Measurements from ENCODE around the gene ZSCAN12. TPM values are rescaled to one million over a fixed set of nuclear protein-coding genes. Genes with fewer than 3 reads are reported as not detected.
A peak's percentile ranks its signal among the peaks of the same experiment; 100 is the strongest.

ZSCAN12 gene
- total RNA-seq (2014; rRNA removed; shearing (Covaris generic)) = 5.7 and 7.3 TPM in 2 replicates
- 1.9 and 2.0 TPM in 2 replicates for polyA plus RNA-seq (2016; fragmentation: Nextera tagmentation; extraction: Ambion mirVana)
- long read RNA-seq, partial matches to known transcripts = 6 of 8 reads
- long read RNA-seq, other reads (novel, unspliced or antisense) = 2 of 8 reads

GRCh38 chr6:28399350-28400121 is at the start of gene ZSCAN12:
Gene ZSCAN12, minus strand, starts transcription at chr6:28399747. Its CDS starts 1,342 bp downstream, at chr6:28398405.
- H3K27ac ChIP-seq (ENCODE audit: low read depth) = peak within 1 kb of the TSS; percentile 61
- H3K79me2 ChIP-seq (replicated peaks; ENCODE audit: insufficient read depth) = peaks cover 36% of the 10 kb centered on the region
- peaks cover 34% of the 10 kb centered on the region for H3K36me3 Mint-ChIP-seq (ENCODE audit: low read depth)
- peaks cover 8% of the 10 kb centered on the region for H3K27me3 Mint-ChIP-seq (ENCODE audit: insufficient read depth, low read depth, poor library complexity)
- peak within 1 kb of the TSS; percentile 81 for H2AFZ ChIP-seq
- H3K4me3 ChIP-seq = peak within 1 kb of the TSS; percentile 76
- TF ChIP-seq EZH2phosphoT487 (IDR thresholded peaks at IDR 0.05; ENCODE audit: unreplicated experiment) (no peak), NANOG (IDR thresholded peaks at IDR 0.05; ENCODE audit: borderline replicate concordance) (no peak), CREB1 (CRISPR knock-in tag; IDR thresholded peaks at IDR 0.05; ENCODE audit: low read depth) (peak; percentile 78), ZNF331 (CRISPR knock-in tag; IDR thresholded peaks at IDR 0.05; ENCODE audit: low read depth) (no peak), ZNF462 (CRISPR knock-in tag; IDR thresholded peaks at IDR 0.05) (0 out of 2 replicates have a peak, but pooled peaks have one; percentile 15), REST (IDR thresholded peaks at IDR 0.05; ENCODE audit: unreplicated experiment) (no peak), STAT1 (IDR thresholded peaks at IDR 0.05; ENCODE audit: unreplicated experiment) (no peak), ETS1 (IDR thresholded peaks at IDR 0.05) (peak; percentile 89), CTCF (conservative IDR thresholded peaks at IDR 0.05; ENCODE audit: low read depth in 2 of 2) (peak; percentile 56 to 62), EZH2 (IDR thresholded peaks at IDR 0.05; ENCODE audit: low read depth, unreplicated experiment) (no peak), ZNF114 (CRISPR knock-in tag; IDR thresholded peaks at IDR 0.05) (0 out of 2 replicates have a peak, but pooled peaks have one; percentile 11), POLR2AphosphoS5 (IDR thresholded peaks at IDR 0.05; ENCODE audit: low read depth) (peak; percentile 90), JUNB (IDR thresholded peaks at IDR 0.05; ENCODE audit: unreplicated experiment) (no peak)
- H3K4me2 ChIP-seq = peak within 1 kb of the TSS; percentile 81
- peak; percentile 97 for DNase-seq (ENCODE audit: low spot score)
- H3K27ac Mint-ChIP-seq = peak within 1 kb of the TSS; percentile 94
- ATAC-seq = peak; percentile 80
- 0 out of 2 replicates have a peak, but pooled peaks cover 5% of the 10 kb centered on the region for H3K4me1 ChIP-seq (ENCODE audit: insufficient read depth)
- H3K36me3 ChIP-seq (ENCODE audit: insufficient read depth) = peaks cover 7% of the 10 kb centered on the region
- H3K9me3 Mint-ChIP-seq = no peaks in the 10 kb centered on the region
- H3K27me3 ChIP-seq (ENCODE audit: insufficient read depth) = peaks cover 29% of the 10 kb centered on the region
- peaks cover 19% of the 10 kb centered on the region for H3K4me1 Mint-ChIP-seq
- H3K4me3 Mint-ChIP-seq = peak within 1 kb of the TSS; percentile 97
- no peaks in the 10 kb centered on the region for H3F3A ChIP-seq (replicated peaks; ENCODE audit: low read depth)
- no peaks in the 10 kb centered on the region for H3K9me2 ChIP-seq (ENCODE audit: insufficient read depth)
- peaks cover 14% of the 10 kb centered on the region for H4K20me1 ChIP-seq (replicated peaks; ENCODE audit: insufficient read depth)

All from GM23338 (cell line).